NCI-H524 (cell line): ENCODE results near the gene NLRC4.
"Not testable (repeated sequence)": the region's sequence is repeated elsewhere in the genome, so short reads cannot be mapped to it uniquely, and the experiment has no call there.

Experiments
- DNase-seq, 2 experiments: peaks; one replicate each; lab custom pipeline; 2025; lab: John Stamatoyannopoulos, UW

NLRC4 gene

DNA sequence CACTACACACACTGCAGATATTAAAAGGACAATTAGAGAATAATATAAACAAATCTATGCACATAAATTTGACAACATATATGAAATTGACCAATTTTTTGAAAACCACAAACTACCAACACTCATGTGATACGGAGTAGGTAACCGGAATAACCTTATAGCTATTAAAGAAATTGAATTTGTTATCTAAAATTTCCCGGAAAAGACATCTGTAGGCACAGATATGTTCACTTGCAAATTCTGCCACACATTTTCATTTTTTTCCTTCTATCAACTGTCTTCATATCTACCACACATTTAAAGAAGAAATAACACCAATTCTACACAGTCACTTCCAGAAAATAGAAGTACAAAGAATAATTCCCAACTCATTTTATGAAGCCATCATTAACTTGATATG lies 22.4 kb downstream of the NLRC4 start:
- no peak for DNase-seq

- DNase-seq: no peak
Observed at GRCh38 chr2:32237996-32238395, 26.7 kb downstream of the NLRC4 start.

- DNase-seq: no peak
Observed at GRCh38 chr2:32237488-32237887, 27.2 kb downstream of the NLRC4 start.

DNA sequence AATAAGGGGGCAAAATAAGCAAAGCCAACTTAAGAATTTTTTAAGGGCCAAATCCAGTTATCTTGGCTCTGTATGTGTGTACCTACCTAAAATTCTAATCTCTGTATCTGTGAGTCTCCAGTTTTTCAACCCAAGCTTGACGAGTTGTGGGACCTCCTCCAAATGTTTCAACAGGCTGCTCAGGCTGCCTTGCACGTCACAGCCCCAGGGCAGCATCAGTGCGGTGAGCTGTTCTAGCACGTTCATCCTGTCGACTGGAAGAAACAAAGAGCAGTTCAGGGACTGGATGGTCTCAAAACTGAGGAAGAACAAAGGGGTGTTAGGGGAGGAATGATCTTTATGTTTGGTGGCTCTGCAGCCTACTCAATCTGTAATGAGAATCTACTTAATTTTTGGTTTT lies 29.4 kb downstream of the NLRC4 start:
- DNase-seq: no peak

DNA sequence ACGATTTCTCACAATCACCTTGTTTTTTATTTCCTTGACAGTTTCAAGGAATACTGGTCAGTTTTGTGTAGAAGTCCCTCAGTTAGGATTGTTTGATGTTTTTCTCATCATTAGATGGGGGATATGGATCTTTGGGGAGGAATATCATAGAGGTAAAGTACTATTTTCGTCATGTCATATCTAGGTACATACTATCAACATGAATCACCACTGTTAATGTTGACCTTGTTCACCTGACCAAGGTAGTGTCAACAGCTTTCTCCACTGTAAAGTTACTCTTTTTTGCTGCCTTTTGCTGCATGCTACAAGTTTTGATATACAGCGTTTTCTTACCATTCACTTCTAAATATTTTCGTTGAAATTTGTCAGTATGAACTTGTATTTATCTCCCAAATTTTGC lies 32.7 kb downstream of the NLRC4 start:
- DNase-seq: no peak

- DNase-seq: peak; percentile 41 to 73
Observed at GRCh38 chr2:32229635-32230034, 35.1 kb downstream of the NLRC4 start.

GRCh38 chr2:32228181-32228580 lies 36.5 kb downstream of the NLRC4 start:
- DNase-seq: no peak

- DNase-seq: no peak
Observed at GRCh38 chr2:32227492-32227891, 37.2 kb downstream of the NLRC4 start.

- no peak for DNase-seq
Observed at GRCh38 chr2:32222966-32223365, 41.7 kb downstream of the NLRC4 start.

DNA sequence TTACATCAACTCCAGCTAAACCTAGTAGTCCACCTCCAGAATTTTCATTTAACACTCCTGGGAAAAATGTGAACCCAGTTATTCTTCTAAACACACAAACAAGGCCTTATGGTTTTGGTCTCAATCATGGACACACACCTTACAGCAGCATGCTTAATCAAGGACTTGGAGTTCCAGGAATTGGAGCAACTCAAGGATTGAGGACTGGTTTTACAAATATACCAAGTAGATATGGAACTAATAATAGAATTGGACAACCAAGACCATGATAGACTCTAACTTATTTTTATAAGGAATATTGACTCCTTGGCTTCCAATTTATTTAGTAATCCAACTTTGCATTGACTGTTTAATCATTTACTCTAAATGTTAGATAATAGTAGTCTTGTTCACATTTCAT lies 44.2 kb downstream of the NLRC4 start:
- no peak for DNase-seq

GRCh38 chr2:32212295-32212694 lies 52.4 kb downstream of the NLRC4 start:
- DNase-seq: no peak

DNA sequence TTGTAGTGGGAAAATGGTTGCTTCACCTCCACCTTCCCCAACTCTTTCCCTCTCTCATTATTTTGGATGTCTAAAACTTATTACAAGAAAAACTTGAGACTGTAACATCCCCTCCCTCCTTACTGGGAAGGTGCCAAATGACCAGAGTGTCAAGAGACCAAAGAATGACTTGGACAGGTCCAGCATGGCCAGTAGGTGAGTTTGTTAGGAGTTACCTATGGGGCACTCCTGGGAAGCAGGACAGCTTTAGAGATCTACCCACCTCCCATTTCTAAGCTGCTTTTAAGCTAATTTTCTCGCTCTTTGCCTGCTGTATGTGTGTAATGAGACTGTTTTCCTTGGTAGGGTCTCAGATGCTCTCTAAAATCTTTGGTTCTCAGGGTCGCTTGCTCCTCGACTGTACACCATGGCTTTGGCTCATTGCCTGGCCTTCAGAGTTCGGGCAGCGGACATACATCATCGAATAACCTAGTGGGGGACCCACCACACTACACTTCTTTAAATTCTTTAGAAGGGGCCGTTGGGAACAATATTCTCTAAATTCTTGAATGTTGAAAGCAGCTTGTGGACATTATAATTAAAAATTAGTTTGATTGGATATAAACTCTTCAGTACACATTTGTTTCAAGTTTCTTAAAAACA lies 53.8 kb downstream of the NLRC4 start:
- DNase-seq: no peak

DNA sequence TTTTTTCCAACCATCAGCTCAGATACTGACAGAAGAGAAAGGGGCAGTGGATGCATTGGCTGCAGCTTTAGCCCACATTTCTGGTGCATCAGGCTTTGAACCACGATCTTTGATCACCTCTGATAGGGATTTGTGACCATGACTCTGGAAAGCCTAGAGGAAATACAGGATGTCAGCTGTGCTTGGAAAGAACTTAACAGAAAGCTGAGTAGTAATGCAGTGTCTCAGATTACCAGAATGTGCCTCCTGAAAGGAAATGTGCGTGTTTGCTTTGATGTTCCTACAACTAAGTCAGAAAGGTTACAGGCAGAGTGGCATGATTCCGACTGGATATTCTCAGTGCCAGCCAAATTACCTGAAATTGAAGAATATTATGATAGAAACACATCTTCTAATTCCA lies 61.3 kb downstream of the NLRC4 start:
- not testable (repeated sequence) for DNase-seq

DNA sequence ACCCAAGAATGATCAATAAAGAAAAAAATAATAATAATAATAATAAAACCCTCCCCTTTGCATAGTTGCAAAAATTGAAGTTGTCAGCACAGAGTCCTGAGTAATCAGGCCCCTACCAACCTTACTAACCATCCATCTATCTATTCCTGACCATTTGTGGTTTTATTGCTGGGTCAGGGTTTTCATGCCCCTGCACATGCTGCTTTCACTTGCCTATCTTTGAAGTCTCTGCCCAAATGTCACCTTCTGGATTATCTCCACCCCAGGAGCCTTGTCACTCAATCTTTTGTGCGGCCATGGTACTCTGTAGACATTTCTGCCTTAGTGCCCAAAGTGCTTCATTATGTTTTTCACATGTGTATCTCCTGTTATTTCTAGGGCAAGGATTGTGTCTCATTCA lies 63.9 kb downstream of the NLRC4 start:
- DNase-seq: no peak

- no peak for DNase-seq
Observed at GRCh38 chr2:32192418-32192817, 72.3 kb downstream of the NLRC4 start.

- DNase-seq: no peak
Observed at GRCh38 chr2:32189011-32189410, 75.7 kb downstream of the NLRC4 start.

DNA sequence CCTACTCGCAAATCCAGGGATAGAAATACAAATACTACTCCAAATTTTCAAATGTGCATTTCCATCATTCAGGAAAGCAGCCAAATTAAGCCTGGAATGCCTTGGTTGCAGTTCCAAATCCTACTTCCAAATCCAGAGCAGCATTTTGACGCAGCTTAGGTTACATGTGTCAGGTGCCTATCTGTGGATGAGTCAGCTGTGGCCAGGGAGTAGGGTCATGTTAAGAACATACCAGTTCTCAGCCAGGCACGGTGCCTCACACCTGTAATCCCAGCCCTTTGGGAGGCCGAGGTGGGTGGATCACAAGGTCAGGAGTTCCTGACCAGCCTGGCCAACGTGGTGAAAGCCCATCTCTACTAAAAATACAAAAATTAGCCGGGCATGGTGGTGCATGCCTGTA lies 82.0 kb downstream of the NLRC4 start:
- DNase-seq: no peak
